HG03196 (cell line): ENCODE measurements around the gene CRYBB3.
"Not testable (repeated sequence)": the region's sequence is repeated elsewhere in the genome, so short reads cannot be mapped to it uniquely, and the experiment has no call there.

Source experiments
- ATAC-seq: cut with Tn5 transposase; IDR thresholded peaks from one replicate; pipeline ENCODE4 v1.9.1; 2021; ENCODE audit not compliant: unreplicated experiment

Gene CRYBB3

GRCh38 chr22:25204547-25204946, 4.9 kb downstream of the CRYBB3 start:
- not testable (repeated sequence) for ATAC-seq

- no peak for ATAC-seq
Measured at GRCh38 chr22:25205847-25206246, 6.2 kb downstream of the CRYBB3 start.

DNA sequence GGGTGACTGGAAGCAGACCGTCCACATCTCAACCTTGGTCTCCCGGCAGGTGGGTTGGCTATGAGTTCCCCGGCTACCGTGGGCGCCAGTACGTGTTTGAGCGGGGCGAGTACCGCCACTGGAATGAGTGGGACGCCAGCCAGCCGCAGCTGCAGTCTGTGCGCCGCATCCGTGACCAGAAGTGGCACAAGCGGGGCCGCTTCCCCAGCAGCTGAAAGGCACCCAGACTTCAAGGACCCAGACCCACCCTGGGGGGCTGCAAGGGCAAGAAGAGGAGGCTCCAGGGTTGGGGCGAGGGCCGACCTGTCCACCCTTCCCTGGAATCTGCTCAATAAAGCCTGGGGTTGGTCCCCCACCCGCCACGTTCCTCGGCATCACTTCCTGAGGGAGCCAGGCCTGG, 7.3 kb downstream of the CRYBB3 start:
- ATAC-seq, result no peak

DNA sequence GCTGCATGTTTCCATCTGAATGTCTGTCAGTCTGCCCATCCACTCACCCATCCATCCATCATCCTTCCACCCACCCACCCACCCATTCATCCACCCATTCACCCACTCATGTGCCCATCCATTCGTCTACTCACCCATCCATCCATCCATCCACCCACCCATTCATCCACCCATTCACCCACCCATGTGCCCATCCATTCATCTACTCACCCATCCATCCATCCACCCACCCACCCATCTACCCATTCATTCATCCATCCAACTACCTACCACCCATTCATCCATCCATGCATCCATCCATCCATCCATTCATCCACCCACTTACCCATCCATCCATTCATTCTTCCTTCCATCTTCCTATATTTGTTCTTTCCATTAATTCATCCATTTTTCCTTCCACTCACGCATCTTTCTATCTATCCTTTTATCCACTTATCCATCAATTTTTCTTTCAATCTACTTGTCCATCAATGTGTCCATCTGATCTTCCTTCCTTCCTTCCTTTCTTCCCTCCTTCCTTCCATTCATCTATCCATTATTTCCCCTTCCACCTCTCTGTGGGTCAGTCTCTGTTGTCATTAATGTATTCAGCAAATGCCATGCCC, 8.0 kb downstream of the CRYBB3 start:
- ATAC-seq, result no peak

DNA sequence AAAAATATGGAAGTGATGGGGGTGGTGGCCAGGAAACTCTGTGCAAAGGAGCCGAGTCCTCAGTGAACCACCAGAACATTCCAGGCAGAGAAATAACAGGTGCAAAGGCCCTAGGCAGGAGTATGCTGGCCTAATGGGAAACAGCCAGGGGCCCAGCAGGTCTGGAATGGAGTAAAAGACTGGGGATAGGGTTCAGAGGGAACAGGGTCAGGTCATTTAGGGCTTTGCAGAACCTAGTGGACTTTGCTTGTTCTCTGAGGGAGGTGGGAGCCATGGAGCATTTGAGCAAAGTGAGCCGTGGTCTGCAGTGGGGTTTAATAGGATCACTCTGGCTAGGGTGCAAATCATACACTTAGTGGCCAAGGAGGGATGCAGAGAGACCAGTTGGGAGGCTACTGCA, 8.7 kb downstream of the CRYBB3 start:
- ATAC-seq, result no peak

GRCh38 chr22:25208743-25209505, 9.3 kb downstream of the CRYBB3 start:
- no peak for ATAC-seq

DNA sequence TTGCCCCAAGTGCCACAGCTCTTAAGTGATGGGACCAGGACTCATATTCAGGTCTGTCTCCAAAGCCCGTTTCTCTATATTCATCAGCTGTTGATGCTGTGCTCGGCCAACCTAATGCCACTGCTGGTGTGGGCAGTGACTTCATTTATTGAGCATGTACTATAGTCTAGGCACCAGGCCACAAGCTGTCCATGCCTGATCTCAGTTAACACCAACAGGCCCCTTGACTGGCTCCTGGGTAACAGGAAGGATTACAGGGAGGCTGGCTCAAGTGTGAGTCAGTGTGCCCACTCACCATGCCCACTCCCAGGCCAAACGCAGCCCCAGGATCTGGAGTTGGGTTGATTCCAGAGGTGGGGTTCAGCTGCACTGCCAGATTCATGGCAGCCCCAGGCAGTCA, 11.1 kb downstream of the CRYBB3 start:
- no peak for ATAC-seq

GRCh38 chr22:25212337-25212736, 12.7 kb downstream of the CRYBB3 start:
- no peak for ATAC-seq

GRCh38 chr22:25213221-25213620, 13.6 kb downstream of the CRYBB3 start:
- no peak for ATAC-seq

DNA sequence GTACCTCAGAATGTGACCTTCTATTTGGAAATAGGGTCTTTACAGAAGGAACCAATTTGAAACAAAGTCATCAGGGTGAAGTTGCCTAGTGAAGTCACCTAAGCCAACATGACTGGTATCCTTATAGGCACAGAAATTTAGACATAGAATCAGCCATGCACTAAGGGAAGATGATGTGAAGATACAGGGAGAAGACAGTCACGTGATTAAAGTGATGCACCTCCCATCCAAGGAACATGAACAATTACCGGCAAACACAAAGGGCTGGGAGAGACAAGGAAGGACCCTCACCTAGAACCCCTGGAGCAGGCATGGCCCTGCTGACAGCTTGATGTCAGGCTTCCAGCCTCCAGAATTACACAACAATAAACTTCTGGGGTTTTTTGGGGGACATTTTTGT, 16.6 kb downstream of the CRYBB3 start:
- ATAC-seq, result no peak

GRCh38 chr22:25219211-25219689, 19.6 kb downstream of the CRYBB3 start, which contains the start of gene CRYBB2:
Gene CRYBB2, plus strand, starts transcription at chr22:25219639. Its CDS starts 1,791 bp downstream, at chr22:25221430.
- no peak for ATAC-seq

DNA sequence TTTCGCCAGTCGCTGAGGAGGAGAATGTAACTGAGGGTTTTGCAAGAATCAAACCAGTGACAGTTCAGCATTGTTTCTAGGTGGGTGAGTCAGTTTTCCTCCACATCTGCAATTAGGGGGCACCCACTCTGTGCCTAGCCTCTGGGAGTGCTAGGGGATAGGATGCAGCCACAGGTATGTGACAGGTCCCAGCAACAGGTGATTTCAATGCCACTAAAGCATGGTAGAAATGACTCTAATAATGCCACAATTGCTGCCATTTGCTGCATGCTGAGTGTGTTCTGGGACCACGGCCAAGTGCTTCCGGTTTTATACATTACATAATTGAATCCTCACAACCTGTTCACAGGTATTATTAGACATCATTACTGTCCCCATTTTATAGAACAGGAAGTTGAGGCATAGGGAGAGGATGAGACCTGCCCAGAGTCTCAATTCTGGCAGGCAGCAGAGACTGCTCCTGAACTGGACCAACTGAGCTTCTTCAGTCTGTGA, 20.3 kb downstream of the CRYBB3 start:
- no peak for ATAC-seq

GRCh38 chr22:25221790-25222189, 22.1 kb downstream of the CRYBB3 start:
- no peak for ATAC-seq

DNA sequence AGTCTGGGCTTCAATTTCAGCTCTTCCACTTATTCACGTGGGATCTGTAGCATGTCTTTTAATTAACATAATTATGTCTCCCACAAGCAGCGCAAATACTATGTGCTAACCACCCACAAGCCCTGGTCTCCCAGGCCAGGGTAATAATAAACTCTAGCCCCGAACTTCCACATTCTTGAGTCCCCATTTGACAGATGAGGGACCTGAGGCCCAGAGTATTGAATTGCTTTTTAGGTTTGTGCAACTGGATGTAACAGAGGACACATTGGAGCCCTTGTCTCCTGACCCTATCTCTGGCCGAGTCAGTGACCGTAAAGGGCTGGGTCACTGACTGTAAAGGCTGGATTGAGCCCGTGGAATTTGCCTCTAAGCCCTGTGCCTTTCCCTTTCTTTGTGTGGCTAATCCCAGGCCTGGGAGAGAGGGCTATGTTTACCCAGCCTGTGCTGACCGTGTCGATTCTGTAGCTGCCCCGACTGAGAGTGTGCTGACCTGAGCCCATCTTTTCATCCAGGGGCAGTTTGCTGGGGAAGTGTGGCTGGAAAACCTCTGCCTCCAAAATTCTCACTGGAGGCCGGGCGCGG, 23.7 kb downstream of the CRYBB3 start:
- no peak for ATAC-seq

DNA sequence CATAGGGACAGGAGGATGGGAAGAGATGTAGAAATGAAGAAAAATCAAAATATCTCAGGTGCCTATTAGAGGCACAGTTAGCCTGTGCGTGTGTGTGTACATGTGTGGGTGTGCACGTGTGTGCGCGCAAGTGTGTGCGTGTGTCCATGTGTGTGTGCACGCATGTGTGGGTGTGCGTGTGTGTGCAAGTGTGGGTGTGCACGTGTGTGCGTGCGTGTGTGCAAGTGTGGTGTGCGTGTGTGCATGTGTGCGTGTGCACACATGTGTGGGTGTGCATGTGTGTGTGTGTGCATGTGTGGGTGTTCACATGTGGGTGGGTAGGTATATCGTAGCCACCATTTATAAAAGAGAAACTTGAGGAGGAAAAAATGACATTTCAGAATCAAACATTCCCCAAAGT, 29.2 kb downstream of the CRYBB3 start:
- no peak for ATAC-seq

GRCh38 chr22:25230760-25231159, 31.1 kb downstream of the CRYBB3 start:
- ATAC-seq, result not testable (repeated sequence)

- ATAC-seq, result no peak
Measured at GRCh38 chr22:25232301-25232700, 32.6 kb downstream of the CRYBB3 start.

- not testable (repeated sequence) for ATAC-seq
Measured at GRCh38 chr22:25233706-25234105, 34.0 kb downstream of the CRYBB3 start.

GRCh38 chr22:25235547-25236290, 36.1 kb downstream of the CRYBB3 start:
- ATAC-seq, result peak; percentile 63

DNA sequence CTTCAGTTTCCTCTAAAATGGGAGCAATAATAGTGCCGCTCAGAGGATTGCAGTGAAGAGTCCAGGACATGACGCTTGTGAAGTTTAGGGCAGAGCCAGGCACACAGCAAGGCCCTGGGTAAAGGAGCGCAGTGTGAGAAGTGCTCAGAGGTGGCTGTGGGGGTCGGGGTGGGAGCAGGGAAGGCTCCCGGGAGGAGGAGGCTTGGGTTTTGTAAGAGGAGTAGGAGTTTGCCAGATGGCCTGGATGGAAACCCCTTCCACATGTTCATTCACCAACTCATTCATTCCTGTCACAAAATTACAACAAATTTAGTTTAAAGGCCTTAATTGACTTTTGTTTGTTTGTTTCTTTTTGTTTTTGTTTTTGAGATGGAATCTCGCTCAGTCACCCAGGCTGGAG, 36.8 kb downstream of the CRYBB3 start:
- ATAC-seq, result no peak

DNA sequence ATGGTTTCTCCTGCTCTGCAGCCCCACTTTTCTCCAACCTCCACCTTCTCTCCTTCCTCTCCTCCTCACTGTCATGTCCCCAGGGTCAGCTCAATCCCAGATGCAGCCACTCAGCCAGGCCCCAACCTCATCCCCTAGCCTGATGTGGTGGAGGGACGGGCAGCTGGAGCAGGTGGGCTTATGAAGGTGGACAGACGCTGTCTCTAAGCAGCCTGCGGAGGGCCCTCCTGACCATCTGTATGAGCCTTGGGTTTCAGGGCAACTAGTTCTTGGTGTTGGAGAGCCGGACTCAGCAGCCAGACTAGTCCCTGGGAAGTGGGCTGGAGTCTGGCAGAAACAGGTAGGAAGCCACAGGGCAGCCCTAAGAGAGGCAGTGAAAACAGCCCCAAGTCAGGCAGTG, 37.8 kb downstream of the CRYBB3 start:
- no peak for ATAC-seq
